B cell (primary cell): ENCODE results near the gene MUC5AC. TPM values are rescaled to one million over a fixed set of nuclear protein-coding genes. Genes with fewer than 3 reads are reported as not detected.

Experiments
- ATAC-seq: fragments of 200-7000 bp; cut with Tn5 transposase; one replicate; pipeline ENCODE4 v1.10.0; 2021; ENCODE audit warnings: low read depth, mild to moderate bottlenecking, moderate number of reproducible peaks, moderate library complexity
- CTCF ChIA-PET: fragments of 350-600 bp; sonication (Branson Sonifier 250); formaldehyde crosslinking; loops from one replicate; lab custom pipeline; 2021; ENCODE audit warnings: antibody characterized with exemption, inconsistent platforms; lab: Charles Lee
- POLR2A ChIA-PET: fragments of 350-600 bp; sonication (Branson Sonifier 250); formaldehyde crosslinking; loops from one replicate; lab custom pipeline; 2021; ENCODE audit warnings: antibody characterized with exemption; lab: Charles Lee
- DNase-seq: peaks from one replicate; pipeline ENCODE4 v3.0.0; 2013
- H2AFZ ChIP-seq: 2 replicates; pipeline ENCODE4 v1.6.1; 2012; ENCODE audit warnings: mild to moderate bottlenecking, low read depth, low read length; ENCODE audit not compliant: insufficient read depth, poor library complexity, severe bottlenecking
- H3K27ac ChIP-seq, 2 donors: 1 replicate in 1 of 2; 2 replicates in 1 of 2; pipeline ENCODE4 v1.5.1; 2012 to 2013; ENCODE audit warnings: low read length in 2 of 2, mild to moderate bottlenecking in 2 of 2, moderate library complexity in 1 of 2
- H3K27me3 ChIP-seq, 4 experiments: fragments of 200-600 bp in 1 of 4; sonication (generic) in 1 of 4; replicated peaks in 1 of 4; 1 replicate in 2 of 4; 2 replicates in 2 of 4; pipeline versions ENCODE4 v1.6.1 to v1.7.0; 2013 to 2016; ENCODE audit warnings: low read length in 3 of 4, mild to moderate bottlenecking in 2 of 4, mixed read lengths in 1 of 4, moderate library complexity in 1 of 4; ENCODE audit not compliant: insufficient read depth in 4 of 4, control insufficient read depth in 3 of 4; ENCODE audit errors: control extremely low read depth in 1 of 4
- H3K36me3 ChIP-seq, 2 experiments: replicated peaks in 1 of 2; 1 replicate in 1 of 2; 2 replicates in 1 of 2; pipeline versions ENCODE4 v1.6.1 to v1.7.1; 2013; ENCODE audit warnings: low read length in 1 of 2; ENCODE audit not compliant: insufficient read depth in 2 of 2, control insufficient read depth in 1 of 2; ENCODE audit errors: control extremely low read depth in 1 of 2, extremely low read depth in 1 of 2
- H3K4me1 ChIP-seq, 2 donors: fragments of 200-600 bp in 1 of 2; sonication (generic) in 1 of 2; 1 replicate in 1 of 2; 2 replicates in 1 of 2; pipeline versions ENCODE4 v1.5.1 to v1.6.1; 2013 to 2017; ENCODE audit warnings: low read length in 2 of 2; ENCODE audit not compliant: control insufficient read depth in 2 of 2, insufficient read depth in 2 of 2
- H3K4me2 ChIP-seq: replicated peaks from 2 replicates; pipeline ENCODE3; 2012; ENCODE audit warnings: mild to moderate bottlenecking, low read depth, low read length; ENCODE audit not compliant: poor library complexity, severe bottlenecking
- H3K4me3 ChIP-seq, 5 experiments: fragments of 200-600 bp in 1 of 5; sonication (generic) in 1 of 5; 1 replicate in 3 of 5; 2 replicates in 2 of 5; pipeline versions ENCODE4 v1.5.1 to v1.7.0; 2011 to 2016; ENCODE audit warnings: low read length in 4 of 5, mild to moderate bottlenecking in 4 of 5, low read depth in 2 of 5, control low read depth in 1 of 5, moderate library complexity in 1 of 5; ENCODE audit not compliant: insufficient read depth in 1 of 5; ENCODE audit errors: control extremely low read depth in 1 of 5, extremely low read depth in 1 of 5
- H3K79me2 ChIP-seq: fragments of 200-600 bp; sonication (generic); one replicate; pipeline ENCODE4 v1.6.0; 2016; ENCODE audit warnings: low read length; ENCODE audit not compliant: control insufficient read depth, insufficient read depth
- H3K9ac ChIP-seq: fragments of 200-600 bp; sonication (generic); 2 replicates; pipeline ENCODE4 v1.6.1; 2017; ENCODE audit warnings: mild to moderate bottlenecking, low read length, moderate library complexity
- H3K9me3 ChIP-seq, 3 donors: one replicate each; pipeline versions ENCODE4 v1.6.1 to v1.7.1; 2013; ENCODE audit warnings: low read length in 2 of 3; ENCODE audit not compliant: control insufficient read depth in 2 of 3, insufficient read depth in 1 of 3; ENCODE audit errors: control extremely low read depth in 1 of 3
- H4K20me1 ChIP-seq: 2 replicates; pipeline ENCODE4 v1.6.0; 2012; ENCODE audit warnings: mild to moderate bottlenecking, low read length; ENCODE audit not compliant: insufficient read depth, control insufficient read depth, poor library complexity, severe bottlenecking
- H3K27ac Mint-ChIP-seq: one replicate; pipeline ENCODE4 v1.8.0; 2021; ENCODE audit warnings: mixed read lengths
- H3K27me3 Mint-ChIP-seq: one replicate; pipeline ENCODE4 v1.8.0; 2021; ENCODE audit warnings: mixed read lengths
- H3K4me1 Mint-ChIP-seq: one replicate; pipeline ENCODE4 v1.8.0; 2021; ENCODE audit warnings: mixed read lengths
- H3K4me3 Mint-ChIP-seq: one replicate; pipeline ENCODE4 v1.8.0; 2021; ENCODE audit warnings: mixed read lengths
- H3K9me3 Mint-ChIP-seq: one replicate; pipeline ENCODE4 v1.8.0; 2022; ENCODE audit warnings: mixed read lengths; ENCODE audit not compliant: insufficient read depth
- EZH2 ChIP-seq: IDR thresholded peaks from 2 replicates; pipeline ENCODE4 v1.6.1; 2012; ENCODE audit warnings: borderline replicate concordance, low read depth, mild to moderate bottlenecking, moderate library complexity, low read length; ENCODE audit not compliant: insufficient read depth, poor library complexity, severe bottlenecking
- WGBS: methylation state at CpG from one replicate; pipeline ENCODE4 v1.1.5; 2013; ENCODE audit warnings: missing lambda C conversion rate; ENCODE audit not compliant: insufficient coverage; 5-methylcytosine and 5-hydroxymethylcytosine counted together
- intact Hi-C: fragments of 100-400 bp; cut with micrococcal nuclease; formaldehyde crosslinking; loops from one replicate; pipeline ENCODE4 v1.10.0; 2022
- polyA plus RNA-seq: library from polyadenylated mRNA; depleted of rRNA; stranded (reverse); fragments of >200 nt; gene quantifications from 2 replicates; pipeline ENCODE4 v1.2.3, GENCODE V29; 2012
- total RNA-seq, 2 donors: library from RNA; stranded (reverse); fragments of 120-200 nt in 1 of 2; gene quantifications; 1 replicate in 1 of 2; 2 replicates in 1 of 2; pipeline versions ENCODE4 v1.2.3 to v1.2.4, GENCODE V29; 2013 to 2022
- TF ChIP-seq, protein P1 (sequence below): fragments of 200-600 bp; IDR thresholded peaks from one replicate; pipeline ENCODE4 v1.8.0; 2022; ENCODE audit warnings: antibody characterized with exemption, mild to moderate bottlenecking

The MUC5AC gene
- total and polyA plus RNA-seq, 2 donors (not counting 1 experiment from before 2014, with no cell fraction given), result not detected

DNA sequence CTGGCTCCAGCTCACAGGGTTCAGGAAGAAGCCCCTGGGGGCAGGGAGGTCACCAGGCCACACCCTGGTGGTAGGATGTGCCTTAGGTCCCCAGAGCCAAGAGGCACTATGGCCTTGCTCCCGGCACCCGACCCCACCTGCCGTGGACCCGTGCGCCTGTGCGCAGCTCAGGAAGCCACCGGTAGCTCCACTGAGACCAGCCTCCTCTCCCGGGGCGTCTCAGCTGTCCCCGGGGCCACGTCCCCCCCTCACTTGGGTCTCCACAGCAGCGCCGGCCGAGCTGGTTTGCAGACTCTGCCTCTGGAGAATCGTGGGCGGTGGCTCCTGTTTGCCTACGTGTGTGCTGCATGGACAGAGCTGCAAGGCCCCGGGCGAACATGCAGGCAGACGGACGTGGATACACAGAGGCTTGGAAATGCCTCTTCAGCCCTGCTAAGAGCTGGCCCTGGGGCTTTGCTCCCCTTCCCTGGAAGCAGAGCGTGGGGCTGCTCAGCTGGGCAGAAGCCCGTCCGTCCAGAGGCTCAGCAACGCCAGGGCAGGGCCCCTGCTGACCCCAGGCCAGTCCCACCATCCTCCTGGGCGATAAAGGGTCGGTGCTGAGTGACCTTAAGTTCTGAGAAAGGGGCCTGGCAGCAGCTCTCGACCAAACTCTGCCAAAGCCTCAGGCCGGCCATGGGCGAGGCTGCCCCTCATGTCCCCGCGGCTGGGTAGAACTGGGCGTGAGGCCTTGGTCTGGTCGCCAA is 49.8 kb downstream of the MUC5AC start:
- Histone ChIP-seq H3K27ac (no peak overlapping the region), H3K27me3 (peaks cover 0 to 13% (median 0%) of the 10 kb centered on the region in 4 experiments), H3K9me3 (peaks cover 0 to 23% (median 18%) of the 10 kb centered on the region in 3 donors), H2AFZ (no peak overlapping the region), H3K79me2 (no peaks in the 10 kb centered on the region), H3K4me2 (no peak overlapping the region), H3K4me3 (no peak overlapping the region), H3K9ac (no peak overlapping the region), H3K36me3 (no peaks in the 10 kb centered on the region), H4K20me1 (no peaks in the 10 kb centered on the region), H3K4me1 (peaks cover 0 to 6% of the 10 kb centered on the region in 2 donors)
- DNase-seq (no peak), ATAC-seq (no peak)
- CTCF ChIA-PET, result no interaction called here
- 90% methylated on average over 34 of the region's 34 CpGs for WGBS
- H3K27me3 Mint-ChIP-seq, result peaks cover 8% of the 10 kb centered on the region
- H3K27ac Mint-ChIP-seq, result no peak overlapping the region
- no peak overlapping the region for H3K4me3 Mint-ChIP-seq
- TF ChIP-seq, protein P1, sequence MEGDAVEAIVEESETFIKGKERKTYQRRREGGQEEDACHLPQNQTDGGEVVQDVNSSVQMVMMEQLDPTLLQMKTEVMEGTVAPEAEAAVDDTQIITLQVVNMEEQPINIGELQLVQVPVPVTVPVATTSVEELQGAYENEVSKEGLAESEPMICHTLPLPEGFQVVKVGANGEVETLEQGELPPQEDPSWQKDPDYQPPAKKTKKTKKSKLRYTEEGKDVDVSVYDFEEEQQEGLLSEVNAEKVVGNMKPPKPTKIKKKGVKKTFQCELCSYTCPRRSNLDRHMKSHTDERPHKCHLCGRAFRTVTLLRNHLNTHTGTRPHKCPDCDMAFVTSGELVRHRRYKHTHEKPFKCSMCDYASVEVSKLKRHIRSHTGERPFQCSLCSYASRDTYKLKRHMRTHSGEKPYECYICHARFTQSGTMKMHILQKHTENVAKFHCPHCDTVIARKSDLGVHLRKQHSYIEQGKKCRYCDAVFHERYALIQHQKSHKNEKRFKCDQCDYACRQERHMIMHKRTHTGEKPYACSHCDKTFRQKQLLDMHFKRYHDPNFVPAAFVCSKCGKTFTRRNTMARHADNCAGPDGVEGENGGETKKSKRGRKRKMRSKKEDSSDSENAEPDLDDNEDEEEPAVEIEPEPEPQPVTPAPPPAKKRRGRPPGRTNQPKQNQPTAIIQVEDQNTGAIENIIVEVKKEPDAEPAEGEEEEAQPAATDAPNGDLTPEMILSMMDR, result no peak
- H3K9me3 Mint-ChIP-seq, result peaks cover 14% of the 10 kb centered on the region
- intact Hi-C loops, result no loop called here
- POLR2A ChIA-PET, result no interaction called here
- H3K4me1 Mint-ChIP-seq, result no peaks in the 10 kb centered on the region

DNA sequence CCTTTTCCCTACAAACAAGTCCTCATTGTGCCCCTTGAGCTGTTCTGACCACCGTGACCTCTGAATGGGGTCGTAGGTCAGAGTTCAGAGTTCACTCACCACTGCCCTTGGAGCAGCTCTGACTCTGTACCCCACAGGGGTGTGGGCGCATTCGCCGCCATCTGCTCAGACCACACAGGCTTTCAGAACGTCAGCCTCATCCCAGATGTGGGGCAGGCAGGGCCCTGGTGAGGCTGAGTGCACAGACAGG is 50.3 kb downstream of the MUC5AC start:
- no peak overlapping the region for H3K27ac ChIP-seq
- no peak overlapping the region for H3K4me3 ChIP-seq
- ChIA-PET POLR2A (no interaction called here), CTCF (no interaction called here)
- Mint-ChIP-seq H3K27ac (no peak overlapping the region), H3K4me3 (no peak overlapping the region), H3K9me3 (peaks cover 14% of the 10 kb centered on the region), H3K4me1 (no peaks in the 10 kb centered on the region), H3K27me3 (peaks cover 8% of the 10 kb centered on the region)
- no peak overlapping the region for H3K4me2 ChIP-seq
- WGBS, result 92% methylated on average over 6 of the region's 6 CpGs
- intact Hi-C loops, result no loop called here
- H3K79me2 ChIP-seq, result no peaks in the 10 kb centered on the region
- H3K27me3 ChIP-seq, result peaks cover 0 to 8% (median 0%) of the 10 kb centered on the region in 4 experiments
- ATAC-seq (no peak), DNase-seq (no peak)
- H4K20me1 ChIP-seq, result no peaks in the 10 kb centered on the region
- no peak overlapping the region for H2AFZ ChIP-seq
- peaks cover 0 to 23% (median 18%) of the 10 kb centered on the region in 3 donors for H3K9me3 ChIP-seq
- H3K4me1 ChIP-seq, result peaks cover 0 to 2% of the 10 kb centered on the region in 2 donors
- H3K36me3 ChIP-seq, result no peaks in the 10 kb centered on the region
- H3K9ac ChIP-seq, result no peak overlapping the region
- TF ChIP-seq, protein P1, result no peak
- TF ChIP-seq EZH2, result no peak
